ENCODE measurements around the gene RAB27A. TPM values are rescaled to one million over a fixed set of nuclear protein-coding genes. Genes with fewer than 3 reads are reported as not detected.

The RAB27A gene
- total and polyA plus RNA-seq, 9 of the 15 experiments (the other 6 are each of a cell fraction or from before 2014, with no cell fraction given): 31.5 to 171 (median 80.4) TPM

DNA sequence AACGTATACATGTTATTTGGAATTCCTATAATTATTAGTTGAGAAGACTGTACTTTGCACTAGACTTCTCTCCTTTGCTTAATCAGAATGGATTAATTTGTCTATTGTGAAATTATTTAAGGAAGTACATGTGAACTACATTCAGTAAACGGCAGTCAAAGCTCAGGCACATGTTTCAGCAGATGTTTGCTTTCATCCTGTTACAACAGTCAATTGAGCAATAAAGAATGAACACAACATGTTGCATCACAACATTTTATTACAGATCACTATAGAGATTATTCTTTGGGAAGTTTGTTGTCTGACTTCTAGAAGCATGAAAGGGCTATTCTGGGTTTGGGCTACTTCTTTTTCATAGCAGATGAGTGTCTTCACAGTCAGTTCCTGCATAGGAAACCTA, 39.2 kb downstream of the RAB27A start (continued):
- TF ChIP-seq, protein P1, sequence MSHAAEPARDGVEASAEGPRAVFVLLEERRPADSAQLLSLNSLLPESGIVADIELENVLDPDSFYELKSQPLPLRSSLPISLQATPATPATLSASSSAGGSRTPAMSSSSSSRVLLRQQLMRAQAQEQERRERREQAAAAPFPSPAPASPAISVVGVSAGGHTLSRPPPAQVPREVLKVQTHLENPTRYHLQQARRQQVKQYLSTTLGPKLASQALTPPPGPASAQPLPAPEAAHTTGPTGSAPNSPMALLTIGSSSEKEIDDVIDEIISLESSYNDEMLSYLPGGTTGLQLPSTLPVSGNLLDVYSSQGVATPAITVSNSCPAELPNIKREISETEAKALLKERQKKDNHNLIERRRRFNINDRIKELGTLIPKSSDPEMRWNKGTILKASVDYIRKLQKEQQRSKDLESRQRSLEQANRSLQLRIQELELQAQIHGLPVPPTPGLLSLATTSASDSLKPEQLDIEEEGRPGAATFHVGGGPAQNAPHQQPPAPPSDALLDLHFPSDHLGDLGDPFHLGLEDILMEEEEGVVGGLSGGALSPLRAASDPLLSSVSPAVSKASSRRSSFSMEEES (CRISPR knock-in tag; IDR thresholded peaks at IDR 0.05): no peak
- TF ChIP-seq ATF7 (IDR thresholded peaks at IDR 0.05) (peak; percentile 56; the same call in 1 of the 2 replicates), ZNF146 (CRISPR knock-in tag; IDR thresholded peaks at IDR 0.05; ENCODE audit: unreplicated experiment) (no peak), RBM25 (IDR thresholded peaks at IDR 0.05; ENCODE audit: low read depth, low read length, severe bottlenecking) (no peak), ETV1 (tag; conservative IDR thresholded peaks at IDR 0.05; ENCODE audit: low read depth) (peak; percentile 27; the same call in 1 of the 2 replicates), MYC (IDR thresholded peaks at IDR 0.05; ENCODE audit: low read depth, low read length) (peak; percentile 86), MYC (CRISPR knock-in tag; IDR thresholded peaks at IDR 0.05; ENCODE audit: borderline replicate concordance, low read depth) (no peak), NR2C2 (CRISPR knock-in tag; IDR thresholded peaks at IDR 0.05) (no peak), NR2C2 (tag; IDR thresholded peaks at IDR 0.05) (peak; percentile 23; the same call in 1 of the 2 replicates), ETV6 (IDR thresholded peaks at IDR 0.05; ENCODE audit: borderline replicate concordance in 1 of 2, low read depth in 2 of 2, low read length in 1 of 2) (no peak), ETV6 (CRISPR knock-in tag; IDR thresholded peaks at IDR 0.05; ENCODE audit: borderline replicate concordance) (no peak), SNIP1 (IDR thresholded peaks at IDR 0.05; ENCODE audit: low read depth) (no peak), TCF15 (CRISPR knock-in tag; IDR thresholded peaks at IDR 0.05) (no peak), ZNF12 (CRISPR knock-in tag; IDR thresholded peaks at IDR 0.05) (no peak), GMEB1 (CRISPR knock-in tag; IDR thresholded peaks at IDR 0.05) (no peak), MXD1 (CRISPR knock-in tag; IDR thresholded peaks at IDR 0.05; ENCODE audit: borderline replicate concordance, poor library complexity, severe bottlenecking) (no peak), ZNF589 (CRISPR knock-in tag; IDR thresholded peaks at IDR 0.05; ENCODE audit: low read depth) (peak; percentile 55; the same call in 1 of the 2 replicates), THAP7 (CRISPR knock-in tag; IDR thresholded peaks at IDR 0.05) (no peak), E4F1 (CRISPR knock-in tag; IDR thresholded peaks at IDR 0.05; ENCODE audit: borderline replicate concordance) (no peak)
- TF ChIP-seq, protein P2, sequence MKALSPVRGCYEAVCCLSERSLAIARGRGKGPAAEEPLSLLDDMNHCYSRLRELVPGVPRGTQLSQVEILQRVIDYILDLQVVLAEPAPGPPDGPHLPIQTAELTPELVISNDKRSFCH (CRISPR knock-in tag; IDR thresholded peaks at IDR 0.05): no peak
- TF ChIP-seq, protein P2 (tag; IDR thresholded peaks at IDR 0.05): no peak
